Mesendoderm (in vitro differentiated cells): ENCODE results near the gene ZNF304.
A peak's percentile ranks its signal among the peaks of the same experiment; 100 is the strongest.

Experiments used
- DNase-seq: peaks from one replicate; pipeline ENCODE4 v3.0.0; 2013
- H2AK5ac ChIP-seq: 2 replicates; pipeline ENCODE4 v1.6.1; 2013; ENCODE audit warnings: low read length, inconsistent platforms
- H2BK120ac ChIP-seq: 2 replicates; pipeline ENCODE4 v1.6.1; 2013; ENCODE audit warnings: low read depth, mild to moderate bottlenecking, low read length, moderate library complexity, mixed read lengths
- H2BK15ac ChIP-seq: replicated peaks from 2 replicates; pipeline ENCODE4 v1.6.1; 2013; ENCODE audit warnings: low read depth, mild to moderate bottlenecking, moderate library complexity
- H2BK5ac ChIP-seq: 2 replicates; pipeline ENCODE4 v1.6.1; 2013; ENCODE audit warnings: low read length, inconsistent platforms
- H3K18ac ChIP-seq: 2 replicates; pipeline ENCODE4 v1.6.1; 2013; ENCODE audit warnings: mild to moderate bottlenecking, low read length, mixed read lengths
- H3K23ac ChIP-seq: one replicate; pipeline ENCODE4 v1.6.1; 2013; ENCODE audit warnings: low read length
- H3K27ac ChIP-seq: 2 replicates; pipeline ENCODE4 v1.5.1; 2013; ENCODE audit warnings: low read depth, mild to moderate bottlenecking, inconsistent platforms, low read length, moderate library complexity
- H3K27me3 ChIP-seq: 2 replicates; pipeline ENCODE4 v1.6.1; 2013; ENCODE audit warnings: low read length, control low read depth, mild to moderate bottlenecking, inconsistent platforms; ENCODE audit not compliant: insufficient read depth, poor library complexity
- H3K36me3 ChIP-seq: 2 replicates; pipeline ENCODE4 v1.6.1; 2013; ENCODE audit warnings: low read length, inconsistent platforms; ENCODE audit not compliant: control insufficient read depth, insufficient read depth
- H3K4ac ChIP-seq: one replicate; pipeline ENCODE4 v1.6.1; 2013; ENCODE audit warnings: low read depth, mild to moderate bottlenecking, low read length, moderate library complexity
- H3K4me1 ChIP-seq: 2 replicates; pipeline ENCODE4 v1.6.1; 2013; ENCODE audit warnings: low read depth, low read length, inconsistent platforms; ENCODE audit not compliant: control insufficient read depth
- H3K4me2 ChIP-seq: 2 replicates; pipeline ENCODE4 v1.6.1; 2013; ENCODE audit warnings: low read length
- H3K4me3 ChIP-seq: 2 replicates; pipeline ENCODE4 v1.5.1; 2013; ENCODE audit warnings: mild to moderate bottlenecking, low read length
- H3K56ac ChIP-seq: one replicate; pipeline ENCODE4 v1.6.1; 2013; ENCODE audit warnings: low read length
- H3K79me1 ChIP-seq: 2 replicates; pipeline ENCODE4 v1.6.1; 2013; ENCODE audit warnings: low read length, inconsistent platforms
- H3K79me2 ChIP-seq: 2 replicates; pipeline ENCODE4 v1.6.1; 2013; ENCODE audit warnings: mild to moderate bottlenecking, low read length; ENCODE audit not compliant: control insufficient read depth, insufficient read depth
- H3K9ac ChIP-seq: 2 replicates; pipeline ENCODE4 v1.6.1; 2013; ENCODE audit warnings: low read length, inconsistent platforms
- H4K5ac ChIP-seq: one replicate; pipeline ENCODE4 v1.6.1; 2013; ENCODE audit warnings: low read length
- H4K8ac ChIP-seq: one replicate; pipeline ENCODE4 v1.6.1; 2013; ENCODE audit warnings: low read depth, mild to moderate bottlenecking, control low read depth, low read length, moderate library complexity
- WGBS: extraction: QIAGEN DNeasy Blood & Tissue Kit; methylation state at CpG from one replicate; pipeline ENCODE4 v1.1.7; 2013; ENCODE audit warnings: low lambda C conversion rate, missing lambda C conversion rate; ENCODE audit not compliant: insufficient coverage; ENCODE audit errors: extremely low coverage; 5-methylcytosine and 5-hydroxymethylcytosine counted together

Gene ZNF304

DNA sequence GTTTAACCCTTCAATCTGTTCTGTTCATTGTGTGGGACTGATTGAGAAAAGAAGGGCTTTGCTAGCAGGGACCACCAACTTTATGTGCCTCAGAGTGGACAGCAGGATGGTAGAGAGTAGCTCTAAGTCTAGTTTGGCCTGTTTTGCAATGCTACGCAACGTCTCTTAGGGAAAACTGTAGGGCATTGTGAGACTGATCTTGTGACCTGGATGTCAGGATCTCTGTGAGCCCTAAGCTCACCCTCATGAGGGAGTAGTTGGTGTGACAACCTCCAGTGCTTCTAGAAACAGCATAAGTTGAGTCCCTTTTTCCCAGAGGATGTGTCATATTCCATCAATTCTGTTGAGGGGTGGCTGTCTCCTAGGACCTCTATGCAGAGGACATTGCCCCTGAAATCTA, 40.3 kb upstream of the ZNF304 start:
- H3K4me1 ChIP-seq, result no peaks in the 10 kb centered on the region
- H3K36me3 ChIP-seq, result no peaks in the 10 kb centered on the region
- no CpG with 5 or more reads among the region's 2 CpGs for WGBS
- H3K27ac ChIP-seq, result no peak overlapping the region
- H3K9ac ChIP-seq, result no peak overlapping the region
- H3K27me3 ChIP-seq, result no peaks in the 10 kb centered on the region
- no peak overlapping the region for H4K8ac ChIP-seq
- H3K23ac ChIP-seq, result no peak overlapping the region
- no peak overlapping the region for H3K18ac ChIP-seq
- no peak overlapping the region for H2AK5ac ChIP-seq
- no peak for DNase-seq
- no peak overlapping the region for H2BK120ac ChIP-seq
- no peak overlapping the region for H3K4me3 ChIP-seq
- no peaks in the 10 kb centered on the region for H3K79me2 ChIP-seq
- H2BK15ac ChIP-seq, result no peak overlapping the region
- no peak overlapping the region for H4K5ac ChIP-seq
- no peak overlapping the region for H3K4me2 ChIP-seq
- no peak overlapping the region for H2BK5ac ChIP-seq
- no peak overlapping the region for H3K56ac ChIP-seq
- no peak overlapping the region for H3K4ac ChIP-seq
- H3K79me1 ChIP-seq, result no peaks in the 10 kb centered on the region

GRCh38 chr19:57314146-57314545, 36.9 kb upstream of the ZNF304 start:
- H3K4me2 ChIP-seq, result no peak overlapping the region
- no peak overlapping the region for H2BK5ac ChIP-seq
- H2AK5ac ChIP-seq, result no peak overlapping the region
- H3K27ac ChIP-seq, result no peak overlapping the region
- no peaks in the 10 kb centered on the region for H3K4me1 ChIP-seq
- H3K27me3 ChIP-seq, result peaks cover 3% of the 10 kb centered on the region
- H4K8ac ChIP-seq, result no peak overlapping the region
- no peak overlapping the region for H3K4me3 ChIP-seq
- H3K23ac ChIP-seq, result no peak overlapping the region
- H4K5ac ChIP-seq, result no peak overlapping the region
- no peaks in the 10 kb centered on the region for H3K79me2 ChIP-seq
- no peak overlapping the region for H2BK120ac ChIP-seq
- no peak overlapping the region for H3K56ac ChIP-seq
- H3K79me1 ChIP-seq, result no peaks in the 10 kb centered on the region
- no CpG with 5 or more reads among the region's 4 CpGs for WGBS
- no peak overlapping the region for H2BK15ac ChIP-seq
- no peaks in the 10 kb centered on the region for H3K36me3 ChIP-seq
- no peak for DNase-seq
- no peak overlapping the region for H3K18ac ChIP-seq
- H3K4ac ChIP-seq, result no peak overlapping the region
- H3K9ac ChIP-seq, result no peak overlapping the region

DNA sequence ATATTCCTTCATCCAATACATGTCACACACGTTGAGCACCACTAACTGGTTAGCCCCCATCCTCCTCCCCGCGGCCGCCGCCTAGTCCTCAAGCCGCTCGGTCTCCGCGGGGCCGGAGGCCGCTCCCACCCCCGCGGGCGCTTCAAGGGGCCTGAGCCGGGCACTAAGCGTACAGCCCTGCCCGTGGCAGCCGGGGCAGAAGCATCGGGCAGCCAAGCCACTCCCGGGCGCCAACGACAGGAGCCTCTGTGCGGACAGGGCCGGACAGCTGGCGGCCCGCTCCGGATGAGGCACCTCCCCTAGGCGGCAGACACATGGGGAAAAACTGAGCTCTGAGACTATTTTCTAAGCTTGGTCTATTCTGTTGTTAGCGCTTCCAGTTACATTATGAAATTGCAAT, 33.6 kb upstream of the ZNF304 start:
- H2AK5ac ChIP-seq, result no peak overlapping the region
- WGBS, result no CpG with 5 or more reads among the region's 29 CpGs
- H3K4ac ChIP-seq, result no peak overlapping the region
- H3K4me1 ChIP-seq, result peaks cover 2% of the 10 kb centered on the region
- no peak overlapping the region for H3K4me3 ChIP-seq
- no peak overlapping the region for H3K56ac ChIP-seq
- H3K4me2 ChIP-seq, result no peak overlapping the region
- no peak overlapping the region for H3K27ac ChIP-seq
- DNase-seq, result no peak
- H2BK5ac ChIP-seq, result no peak overlapping the region
- H2BK15ac ChIP-seq, result no peak overlapping the region
- no peak overlapping the region for H3K9ac ChIP-seq
- H2BK120ac ChIP-seq, result no peak overlapping the region
- H4K8ac ChIP-seq, result no peak overlapping the region
- H3K27me3 ChIP-seq, result peaks cover 3% of the 10 kb centered on the region
- H3K18ac ChIP-seq, result no peak overlapping the region
- H3K36me3 ChIP-seq, result no peaks in the 10 kb centered on the region
- peaks cover 18% of the 10 kb centered on the region for H3K79me2 ChIP-seq
- H4K5ac ChIP-seq, result no peak overlapping the region
- peaks cover 4% of the 10 kb centered on the region for H3K79me1 ChIP-seq
- H3K23ac ChIP-seq, result no peak overlapping the region

DNA sequence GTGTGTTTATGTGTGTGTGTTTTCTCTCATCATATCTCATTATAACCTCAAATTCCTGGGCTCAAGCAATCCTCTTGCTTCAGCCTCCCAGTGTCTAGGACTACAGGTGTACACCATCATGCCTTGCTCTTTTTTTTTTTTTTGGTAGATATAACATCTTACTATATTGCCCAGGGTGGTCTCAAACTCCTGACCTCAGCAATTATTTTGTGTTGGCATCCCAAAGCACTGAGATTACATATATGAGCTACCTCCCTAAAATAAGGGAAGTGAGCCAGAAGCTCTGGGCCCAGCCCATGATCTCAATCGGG, 31.2 kb upstream of the ZNF304 start:
- H3K27ac ChIP-seq, result peak overlapping the region; percentile 34
- WGBS, result no CpG with 5 or more reads among the region's 1 CpG
- no peak overlapping the region for H2AK5ac ChIP-seq
- H3K36me3 ChIP-seq, result no peaks in the 10 kb centered on the region
- H2BK5ac ChIP-seq, result no peak overlapping the region
- H3K79me1 ChIP-seq, result peaks cover 11% of the 10 kb centered on the region
- H3K9ac ChIP-seq, result peak overlapping the region; percentile 88
- H3K23ac ChIP-seq, result no peak overlapping the region
- H2BK15ac ChIP-seq, result no peak overlapping the region
- H3K56ac ChIP-seq, result peak overlapping the region; percentile 72
- H3K4ac ChIP-seq, result no peak overlapping the region
- peaks cover 22% of the 10 kb centered on the region for H3K79me2 ChIP-seq
- no peak overlapping the region for H2BK120ac ChIP-seq
- no peak for DNase-seq
- H3K27me3 ChIP-seq, result peaks cover 3% of the 10 kb centered on the region
- peak overlapping the region; percentile 62 for H3K4me3 ChIP-seq
- no peak overlapping the region for H4K8ac ChIP-seq
- H3K4me1 ChIP-seq, result peaks cover 2% of the 10 kb centered on the region
- no peak overlapping the region for H3K18ac ChIP-seq
- peak overlapping the region; percentile 51 for H3K4me2 ChIP-seq
- H4K5ac ChIP-seq, result no peak overlapping the region

- Histone ChIP-seq H3K18ac (peak within 1 kb of the TSS; percentile 69), H3K4me1 (peaks cover 2% of the 10 kb centered on the region), H3K4me2 (peak within 1 kb of the TSS; percentile 51), H2BK5ac (no peak within 1 kb of the TSS), H3K9ac (peak within 1 kb of the TSS; percentile 90), H2AK5ac (no peak within 1 kb of the TSS), H4K5ac (no peak within 1 kb of the TSS), H4K8ac (no peak within 1 kb of the TSS), H3K56ac (peak within 1 kb of the TSS; percentile 89), H3K79me1 (peaks cover 11% of the 10 kb centered on the region), H3K4ac (peak within 1 kb of the TSS; percentile 75), H3K27me3 (peaks cover 3% of the 10 kb centered on the region), H2BK120ac (no peak within 1 kb of the TSS), H3K79me2 (peaks cover 22% of the 10 kb centered on the region), H3K36me3 (peaks cover 1% of the 10 kb centered on the region), H3K4me3 (peak within 1 kb of the TSS; percentile 62), H3K27ac (peak within 1 kb of the TSS; percentile 34), H3K23ac (no peak within 1 kb of the TSS), H2BK15ac (no peak within 1 kb of the TSS)
- DNase-seq, result peak; percentile 98
- no CpG with 5 or more reads among the region's 71 CpGs for WGBS
Observed at GRCh38 chr19:57320180-57321084, 30.6 kb upstream of the ZNF304 start, which contains the start of gene ZNF543. TSS of gene ZNF543 (plus strand) at chr19:57320472. CDS start at chr19:57320854, 382 bp downstream.
